Hepatocyte (in vitro differentiated cells): ENCODE data around the gene APBA2. TPM values are rescaled to one million over a fixed set of nuclear protein-coding genes. Genes with fewer than 3 reads are reported as not detected.
"Not testable (repeated sequence)": the region's sequence is repeated elsewhere in the genome, so short reads cannot be mapped to it uniquely, and the experiment has no call there.

Experiments
- DNase-seq: peaks from one replicate; pipeline ENCODE4 v3.0.0-alpha.2; 2016; ENCODE audit warnings: low spot score
- H2AFZ ChIP-seq: fragments of 200-600 bp; sonication (generic); 2 replicates; pipeline ENCODE4 v1.6.0; 2016; ENCODE audit warnings: antibody characterized with exemption, mild to moderate bottlenecking
- H3K27ac ChIP-seq: fragments of 200-600 bp; sonication (generic); 2 replicates; pipeline ENCODE4 v1.5.1; 2016; ENCODE audit warnings: mild to moderate bottlenecking
- H3K27me3 ChIP-seq: fragments of 200-600 bp; sonication (generic); 2 replicates; pipeline ENCODE4 v1.6.1; 2016
- H3K36me3 ChIP-seq: fragments of 200-600 bp; sonication (generic); replicated peaks from 2 replicates; pipeline ENCODE4 v1.5.1; 2016; ENCODE audit warnings: low read depth; ENCODE audit not compliant: insufficient read depth
- H3K4me1 ChIP-seq: fragments of 200-600 bp; sonication (generic); 2 replicates; pipeline ENCODE4 v1.5.1; 2016; ENCODE audit warnings: mild to moderate bottlenecking, moderate library complexity; ENCODE audit not compliant: insufficient read depth
- H3K4me2 ChIP-seq: fragments of 200-600 bp; sonication (generic); 2 replicates; pipeline ENCODE4 v1.6.0; 2016
- H3K4me3 ChIP-seq: fragments of 200-600 bp; sonication (generic); 2 replicates; pipeline ENCODE4 v1.5.1; 2016; ENCODE audit warnings: mild to moderate bottlenecking
- H3K79me2 ChIP-seq: fragments of 200-600 bp; sonication (generic); 2 replicates; pipeline ENCODE4 v1.6.0; 2017; ENCODE audit warnings: mild to moderate bottlenecking
- H3K9me2 ChIP-seq: fragments of 200-600 bp; sonication (generic); replicated peaks from 2 replicates; pipeline ENCODE4 v1.6.0; 2017; ENCODE audit warnings: mild to moderate bottlenecking; ENCODE audit not compliant: insufficient read depth
- H3K9me3 ChIP-seq: fragments of 200-600 bp; sonication (generic); 2 replicates; pipeline ENCODE4 v1.5.1; 2016; ENCODE audit warnings: low read depth, mild to moderate bottlenecking
- H4K20me1 ChIP-seq: fragments of 200-600 bp; sonication (generic); 2 replicates; pipeline ENCODE4 v1.6.0; 2016; ENCODE audit warnings: mild to moderate bottlenecking; ENCODE audit not compliant: insufficient read depth, poor library complexity, severe bottlenecking
- CTCF ChIP-seq: fragments of 200-600 bp; sonication (generic); IDR thresholded peaks from 2 replicates; pipeline ENCODE4 v1.5.1; 2016; ENCODE audit warnings: antibody characterized with exemption, mild to moderate bottlenecking; ENCODE audit not compliant: poor library complexity
- EZH2 ChIP-seq: fragments of 200-600 bp; sonication (generic); IDR thresholded peaks from 2 replicates; pipeline ENCODE4 v1.6.1; 2016; ENCODE audit warnings: antibody characterized with exemption, mild to moderate bottlenecking, borderline replicate concordance
- EZH2phosphoT487 ChIP-seq: fragments of 200-600 bp; sonication (generic); IDR thresholded peaks from one replicate; pipeline ENCODE4 v1.6.1; 2018; ENCODE audit warnings: antibody characterized with exemption, mild to moderate bottlenecking, low read depth, moderate library complexity; ENCODE audit not compliant: unreplicated experiment, severe bottlenecking
- WGBS: methylation state at CpG from one replicate; pipeline ENCODE4 v1.1.6; 2016; ENCODE audit warnings: low lambda C conversion rate; ENCODE audit errors: missing lambda C conversion rate; 5-methylcytosine and 5-hydroxymethylcytosine counted together
- polyA plus RNA-seq: library from polyadenylated mRNA; unstranded; fragments of >200 nt; fragmentation: Nextera tagmentation; extraction: Ambion mirVana; gene quantifications from 2 replicates; pipeline ENCODE4 v1.2.1, GENCODE V29; 2016
- total RNA-seq: library from RNA; depleted of rRNA; stranded (reverse); fragments of >200 nt; gene quantifications from 2 replicates; pipeline ENCODE4 v1.2.3, GENCODE V29; 2014

Gene APBA2
- total and polyA plus RNA-seq, 2 experiments from 2014 or later, result 8.4 to 10.1 TPM

- H3K27ac ChIP-seq, result no peak overlapping the region
- no peak overlapping the region for H3K4me3 ChIP-seq
- DNase-seq, result no peak
- WGBS, result 97% methylated on average over 14 of the region's 14 CpGs
- H3K4me1 ChIP-seq, result no peaks in the 10 kb centered on the region
- no peak overlapping the region for H3K4me2 ChIP-seq
- no peaks in the 10 kb centered on the region for H4K20me1 ChIP-seq
- no peaks in the 10 kb centered on the region for H3K9me3 ChIP-seq
- TF ChIP-seq CTCF, result no peak
- no peak for TF ChIP-seq EZH2phosphoT487
- H3K36me3 ChIP-seq, result no peaks in the 10 kb centered on the region
- H3K27me3 ChIP-seq, result no peaks in the 10 kb centered on the region
- H2AFZ ChIP-seq, result no peak overlapping the region
- H3K79me2 ChIP-seq, result no peaks in the 10 kb centered on the region
- H3K9me2 ChIP-seq, result no peaks in the 10 kb centered on the region
These were observed 270.7 kb downstream of the APBA2 start for GRCh38 chr15:29156521-29156920.

GRCh38 chr15:29159771-29160455 lies 274.1 kb downstream of the APBA2 start:
- no peak for DNase-seq
- TF ChIP-seq EZH2phosphoT487 (no peak), EZH2 (no peak), CTCF (no peak)
- Histone ChIP-seq H2AFZ (no peak overlapping the region), H3K36me3 (no peaks in the 10 kb centered on the region), H3K4me2 (no peak overlapping the region), H3K27ac (no peak overlapping the region), H4K20me1 (no peaks in the 10 kb centered on the region), H3K4me3 (no peak overlapping the region), H3K9me2 (no peaks in the 10 kb centered on the region), H3K79me2 (no peaks in the 10 kb centered on the region), H3K4me1 (no peaks in the 10 kb centered on the region), H3K9me3 (no peaks in the 10 kb centered on the region), H3K27me3 (no peaks in the 10 kb centered on the region)
- WGBS, result 94% methylated on average over 24 of the region's 31 CpGs

GRCh38 chr15:29162411-29162810 lies 276.6 kb downstream of the APBA2 start:
- no peaks in the 10 kb centered on the region for H3K9me2 ChIP-seq
- no peak overlapping the region for H3K4me3 ChIP-seq
- TF ChIP-seq CTCF (no peak), EZH2phosphoT487 (no peak), EZH2 (no peak)
- H3K9me3 ChIP-seq, result no peaks in the 10 kb centered on the region
- H3K4me1 ChIP-seq, result no peaks in the 10 kb centered on the region
- no peak overlapping the region for H3K4me2 ChIP-seq
- no peaks in the 10 kb centered on the region for H3K79me2 ChIP-seq
- no peaks in the 10 kb centered on the region for H3K36me3 ChIP-seq
- H3K27me3 ChIP-seq, result no peaks in the 10 kb centered on the region
- no peak overlapping the region for H2AFZ ChIP-seq
- DNase-seq, result no peak
- no peak overlapping the region for H3K27ac ChIP-seq
- 68% methylated on average over 5 of the region's 5 CpGs for WGBS
- H4K20me1 ChIP-seq, result no peaks in the 10 kb centered on the region

- not testable (repeated sequence) for H2AFZ ChIP-seq, H3K27ac ChIP-seq, H3K4me1 ChIP-seq, H3K4me2 ChIP-seq, H3K36me3 ChIP-seq, H3K27me3 ChIP-seq, H4K20me1 ChIP-seq, H3K9me3 ChIP-seq, H3K79me2 ChIP-seq, H3K4me3 ChIP-seq, H3K9me2 ChIP-seq, DNase-seq
- 60% methylated on average over 2 of the region's 2 CpGs for WGBS
These were observed 281.3 kb downstream of the APBA2 start for GRCh38 chr15:29167122-29167521.

Other genes starting within 250 kb of the APBA2 start
- gene GOLGA8M, start 173.6 kb upstream of the APBA2 start, total RNA-seq, result 1.3 TPM in 1 of 2 replicates, not detected in the other
- not detected in 2 replicates for gene GOLGA8M, start 173.6 kb upstream of the APBA2 start, polyA plus RNA-seq
- not detected in 2 replicates for gene GOLGA6L7, start 37.3 kb upstream of the APBA2 start, total RNA-seq
- gene GOLGA6L7, start 37.3 kb upstream of the APBA2 start, polyA plus RNA-seq, result not detected in 2 replicates